Pancreas (tissue), 10 donors: ENCODE data around the gene KLRK1. TPM values are rescaled to one million over a fixed set of nuclear protein-coding genes. Genes with fewer than 3 reads are reported as not detected.
"Not testable (repeated sequence)": the region's sequence is repeated elsewhere in the genome, so short reads cannot be mapped to it uniquely, and the experiment has no call there.

Experiments
- ATAC-seq, 4 donors: fragments of 200-7000 bp; cut with Tn5 transposase; one replicate each; pipeline versions ENCODE4 v1.8.0 to v1.9.1; 2020; ENCODE audit warnings: mild to moderate bottlenecking in 4 of 4, moderate library complexity in 4 of 4
- DNase-seq, 6 donors: peaks; one replicate each; pipeline ENCODE4 v3.0.0-alpha.2; 2020
- FAIRE-seq: peaks from 2 replicates; lab custom pipeline; 2012; peaks lifted over from hg19 to GRCh38; lab: Jason Lieb, UNC
- H3K27ac ChIP-seq, 4 donors: fragments of 200-600 bp; sonication (generic); 1 replicate in 3 of 4; 2 replicates in 1 of 4; pipeline versions ENCODE4 v1.5.0 to v1.8.0; 2020
- H3K27me3 ChIP-seq, 4 donors: fragments of 200-600 bp; one replicate each; pipeline ENCODE4 v1.8.0; 2021
- H3K36me3 ChIP-seq, 3 donors: fragments of 200-600 bp; sonication (generic) in 1 of 3; one replicate each; pipeline versions ENCODE4 v1.5.0 to v1.8.0; 2020 to 2021
- H3K4me1 ChIP-seq, 3 donors: fragments of 200-600 bp; one replicate each; pipeline ENCODE4 v1.8.0; 2021
- H3K4me3 ChIP-seq, 4 donors: fragments of 200-600 bp; sonication (generic) in 2 of 4; one replicate each; pipeline versions ENCODE4 v1.5.0 to v1.8.0; 2020 to 2021
- H3K9me3 ChIP-seq, 4 donors: fragments of 200-600 bp; one replicate each; pipeline ENCODE4 v1.8.0; 2021
- CTCF ChIP-seq, 4 donors: fragments of 200-600 bp; sonication (generic) in 3 of 4; IDR thresholded peaks; one replicate each; pipeline versions ENCODE4 v1.5.0 to v1.8.0; 2021; ENCODE audit warnings: antibody characterized with exemption in 4 of 4
- WGBS, 2 donors: extraction: QIAGEN DNeasy Blood & Tissue Kit; methylation state at CpG; one replicate each; pipeline ENCODE4 v1.1.7; 2013; 5-methylcytosine and 5-hydroxymethylcytosine counted together
- intact Hi-C, 3 donors: fragments of 100-400 bp; cut with DNase I; formaldehyde crosslinking; loops; one replicate each; pipeline versions ENCODE4 v1.11.1 to v1.14.2; 2022
- polyA plus RNA-seq, 2 donors: library from polyadenylated mRNA; stranded (reverse); fragments of 200-250 nt; gene quantifications; one replicate each; pipeline ENCODE4 v1.2.3, GENCODE V29; 2013
- total RNA-seq, 6 donors: library from RNA; stranded (reverse); fragmentation: NEBNext Ultra II Directional in 4 of 6; extraction: Animal tissue kit (Norgen Biotek cat#: 25700) in 4 of 6; gene quantifications; one replicate each; pipeline versions ENCODE4 v1.2.1 to v1.2.4, GENCODE V29; 2021 to 2023
- donor health status: healthy with polysubstance abuse.
- donor health status: DM: no; HTN: no; CAD: no; lungs with moderate emphysema.
- donor health status: DM: no; HTN: no; CAD: no.
- donor health status: control.
- donor health status: control.
- donor health status: Bipolar disorder and iron deficiency.
- donor health status: DM: yes; HTN: yes; CAD: no.
- donor health status: DM: no; HTN: no; CAD: no.
- donor health status: DM: no; HTN: no; CAD: no.
- donor health status: DM: yes; HTN: yes; CAD: no.

KLRK1 gene
- total and polyA plus RNA-seq, 8 donors: 0.32 to 1.1 (median 0.69) TPM; not detected in 1

DNA sequence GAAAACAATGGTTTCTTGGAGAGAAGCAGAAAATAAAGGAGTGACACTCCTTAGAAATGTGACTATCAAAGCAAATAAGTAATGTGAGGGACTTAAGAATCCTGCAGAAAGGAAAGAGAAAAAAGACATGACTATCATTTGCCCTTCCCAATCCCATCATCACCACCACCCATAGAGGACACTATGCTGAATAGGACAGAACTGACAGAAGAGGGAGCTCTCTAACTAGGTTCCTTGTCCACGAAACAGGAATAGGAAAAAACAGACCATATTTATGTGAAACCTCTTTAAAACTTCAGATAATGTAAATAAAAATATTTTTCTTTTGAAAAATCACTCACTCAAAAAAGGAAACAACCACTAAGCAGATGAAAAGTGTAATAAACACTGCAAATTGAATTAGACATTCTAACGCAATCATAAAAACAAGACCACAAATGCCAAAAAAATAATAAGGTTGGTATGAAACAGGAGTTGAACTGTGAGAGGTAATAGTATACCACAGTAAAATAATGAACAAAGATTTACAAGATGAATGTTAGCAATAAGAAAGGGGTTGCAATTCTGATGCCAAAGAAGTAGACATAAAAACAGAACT lies 58.1 kb downstream of the KLRK1 start:
- peak; percentile 61 to 88 (median 86) for ATAC-seq
- intact Hi-C loops: loop anchor here in 2 of 3 donors (5.0 kb wide), 1 partner anchor 231 kb away; no protein-coding TSS in a partner anchor

GRCh38 chr12:10328691-10329090 lies 61.1 kb downstream of the KLRK1 start:
- ATAC-seq, H3K4me1 ChIP-seq, DNase-seq, H3K4me3 ChIP-seq, H3K36me3 ChIP-seq, H3K9me3 ChIP-seq, H3K27me3 ChIP-seq, FAIRE-seq, H3K27ac ChIP-seq: not testable (repeated sequence)
- intact Hi-C loops: loop anchor here in 1 of 3 donors (10.0 kb wide), 1 partner anchor 226 kb away; no protein-coding TSS in a partner anchor
- 59 to 66% methylated on average over 2 of the region's 2 CpGs for WGBS, 2 donors

More for the DNA sequence above, 58.1 kb downstream of the KLRK1 start:
- Histone ChIP-seq H3K36me3 (no peaks in the 10 kb centered on the region), H3K27me3 (peaks cover 0 to 3% (median 0%) of the 10 kb centered on the region in 4 donors), H3K9me3 (no peaks in the 10 kb centered on the region), H3K27ac (no peak overlapping the region), H3K4me3 (no peak overlapping the region), H3K4me1 (no peaks in the 10 kb centered on the region)
- WGBS, 2 donors: 40 to 47% methylated on average over 2 of the region's 2 CpGs
- peak in 3 of 4 donors; percentile 49 to 60 (median 50) for TF ChIP-seq CTCF (IDR thresholded peaks at IDR 0.05)
- DNase-seq (no peak), FAIRE-seq (peak; percentile 94)

Other genes with a start within 250 kb of the KLRK1 start
- 10 to 100 TPM in 2 of 6 donors, 1 to 10 TPM in 1, under 1 TPM in 3; 0.65 to 34.3 (median 0.98) TPM for gene OLR1, start 217.9 kb downstream of the KLRK1 start, total RNA-seq
- under 1 TPM; 0.28 to 0.80 TPM for gene OLR1, start 217.9 kb downstream of the KLRK1 start, polyA plus RNA-seq
- gene TMEM52B, start 211.0 kb downstream of the KLRK1 start, total RNA-seq: 1 to 10 TPM in 1 of 6 donors, under 1 TPM in 1, not detected in 4; 0.28 to 2.2 TPM
- under 1 TPM in 1 of 2 donors, not detected in 1; 0.30 TPM for gene TMEM52B, start 211.0 kb downstream of the KLRK1 start, polyA plus RNA-seq
- gene GABARAPL1, start 177.2 kb downstream of the KLRK1 start, total RNA-seq: 100 to 1,000 TPM in 1 of 6 donors, 10 to 100 TPM in 5; 51.1 to 111 (median 58.8) TPM
- gene GABARAPL1, start 177.2 kb downstream of the KLRK1 start, polyA plus RNA-seq: 10 to 100 TPM; 53.1 to 92.7 TPM
- 1 to 10 TPM in 1 of 6 donors, under 1 TPM in 5; 0.34 to 1.0 (median 0.64) TPM for gene KLRD1, start 82.2 kb downstream of the KLRK1 start, total RNA-seq
- gene KLRD1, start 82.2 kb downstream of the KLRK1 start, polyA plus RNA-seq: under 1 TPM; 0.11 to 0.12 TPM
- under 1 TPM in 1 of 6 donors, not detected in 5; 0.25 TPM for gene KLRC4, start 19.7 kb upstream of the KLRK1 start, total RNA-seq
- gene KLRC4, start 19.7 kb upstream of the KLRK1 start, polyA plus RNA-seq: not detected
- not detected for gene KLRC3, start 30.6 kb upstream of the KLRK1 start, total RNA-seq
- not detected for gene KLRC3, start 30.6 kb upstream of the KLRK1 start, polyA plus RNA-seq
- gene KLRC2, start 46.0 kb upstream of the KLRK1 start, total RNA-seq: under 1 TPM in 2 of 6 donors, not detected in 4; 0.26 to 0.34 TPM
- gene KLRC2, start 46.0 kb upstream of the KLRK1 start, polyA plus RNA-seq: under 1 TPM in 1 of 2 donors, not detected in 1; 0.56 TPM
- under 1 TPM in 5 of 6 donors, not detected in 1; 0.13 to 0.44 (median 0.19) TPM for gene KLRC1, start 63.3 kb upstream of the KLRK1 start, total RNA-seq
- gene KLRC1, start 63.3 kb upstream of the KLRK1 start, polyA plus RNA-seq: under 1 TPM; 0.15 to 0.45 TPM
- gene EIF2S3B, start 115.8 kb upstream of the KLRK1 start, total RNA-seq: 1 to 10 TPM in 2 of 6 donors, under 1 TPM in 3, not detected in 1; 0.16 to 2.4 (median 0.69) TPM
- gene EIF2S3B, start 115.8 kb upstream of the KLRK1 start, polyA plus RNA-seq: under 1 TPM; 0.26 to 0.46 TPM
- gene MAGOHB, start 223.6 kb upstream of the KLRK1 start, total RNA-seq: 10 to 100 TPM in 2 of 6 donors, 1 to 10 TPM in 4; 5.4 to 11.4 (median 8.6) TPM
- 10 to 100 TPM; 13.7 to 18.6 TPM for gene MAGOHB, start 223.6 kb upstream of the KLRK1 start, polyA plus RNA-seq